ENCODE measurements around the gene TMEM203. TPM values are rescaled to one million over a fixed set of nuclear protein-coding genes. Genes with fewer than 3 reads are reported as not detected.

TMEM203 gene
- total and polyA plus RNA-seq, 2 of the 13 experiments (the other 11 are each of a cell fraction or from before 2014, with no cell fraction given), result 23.4 to 36.7 TPM

DNA sequence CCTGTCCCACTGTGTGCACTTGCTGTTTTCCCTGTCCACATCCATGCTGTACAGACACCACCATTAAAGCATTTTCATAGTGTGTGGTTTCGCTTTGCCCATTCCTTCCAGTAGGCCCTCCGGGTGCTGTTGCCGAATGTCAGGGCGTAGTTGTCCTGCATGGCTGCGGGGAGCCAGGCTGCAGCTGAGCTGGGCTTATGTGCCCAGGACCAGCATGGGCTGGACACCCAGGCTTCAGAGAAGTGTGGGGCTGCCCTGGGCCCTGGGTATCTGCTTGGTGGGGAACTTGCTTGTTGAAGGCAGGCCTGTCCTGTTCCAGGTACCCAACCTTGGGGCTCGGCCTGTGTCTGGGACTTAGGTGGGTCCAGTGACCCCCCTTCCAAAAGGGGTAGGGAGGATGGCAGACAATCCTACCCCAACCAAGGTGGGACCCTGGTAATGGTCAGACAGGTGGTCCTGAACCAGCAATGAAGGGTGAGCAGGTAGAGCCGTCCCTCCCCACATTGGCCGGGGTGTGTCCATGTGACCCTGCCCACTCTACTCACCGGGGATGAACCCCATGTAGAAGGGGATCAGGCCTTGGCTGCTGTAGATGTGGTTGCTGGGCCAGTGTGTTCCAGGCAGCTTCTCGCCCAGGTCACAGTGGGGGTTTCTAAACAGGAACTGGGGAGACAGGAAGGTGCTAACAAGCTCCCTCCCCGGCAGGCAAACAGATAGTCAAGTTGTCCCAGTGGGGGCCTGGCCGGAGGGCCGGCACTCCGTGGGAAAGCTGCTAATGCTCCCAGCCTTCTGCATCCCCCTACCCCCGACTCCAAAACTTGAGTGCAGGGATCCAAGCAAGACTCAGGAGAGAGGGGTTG lies 38.4 kb upstream of the TMEM203 start (continued):
- TF ChIP-seq, protein P1, sequence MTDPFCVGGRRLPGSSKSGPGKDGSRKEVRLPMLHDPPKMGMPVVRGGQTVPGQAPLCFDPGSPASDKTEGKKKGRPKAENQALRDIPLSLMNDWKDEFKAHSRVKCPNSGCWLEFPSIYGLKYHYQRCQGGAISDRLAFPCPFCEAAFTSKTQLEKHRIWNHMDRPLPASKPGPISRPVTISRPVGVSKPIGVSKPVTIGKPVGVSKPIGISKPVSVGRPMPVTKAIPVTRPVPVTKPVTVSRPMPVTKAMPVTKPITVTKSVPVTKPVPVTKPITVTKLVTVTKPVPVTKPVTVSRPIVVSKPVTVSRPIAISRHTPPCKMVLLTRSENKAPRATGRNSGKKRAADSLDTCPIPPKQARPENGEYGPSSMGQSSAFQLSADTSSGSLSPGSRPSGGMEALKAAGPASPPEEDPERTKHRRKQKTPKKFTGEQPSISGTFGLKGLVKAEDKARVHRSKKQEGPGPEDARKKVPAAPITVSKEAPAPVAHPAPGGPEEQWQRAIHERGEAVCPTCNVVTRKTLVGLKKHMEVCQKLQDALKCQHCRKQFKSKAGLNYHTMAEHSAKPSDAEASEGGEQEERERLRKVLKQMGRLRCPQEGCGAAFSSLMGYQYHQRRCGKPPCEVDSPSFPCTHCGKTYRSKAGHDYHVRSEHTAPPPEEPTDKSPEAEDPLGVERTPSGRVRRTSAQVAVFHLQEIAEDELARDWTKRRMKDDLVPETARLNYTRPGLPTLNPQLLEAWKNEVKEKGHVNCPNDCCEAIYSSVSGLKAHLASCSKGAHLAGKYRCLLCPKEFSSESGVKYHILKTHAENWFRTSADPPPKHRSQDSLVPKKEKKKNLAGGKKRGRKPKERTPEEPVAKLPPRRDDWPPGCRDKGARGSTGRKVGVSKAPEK (CRISPR knock-in tag; IDR thresholded peaks at IDR 0.05; ENCODE audit: borderline replicate concordance), result 0 out of 2 replicates have a peak, but pooled peaks have one; percentile 6
- TF ChIP-seq, protein P2, sequence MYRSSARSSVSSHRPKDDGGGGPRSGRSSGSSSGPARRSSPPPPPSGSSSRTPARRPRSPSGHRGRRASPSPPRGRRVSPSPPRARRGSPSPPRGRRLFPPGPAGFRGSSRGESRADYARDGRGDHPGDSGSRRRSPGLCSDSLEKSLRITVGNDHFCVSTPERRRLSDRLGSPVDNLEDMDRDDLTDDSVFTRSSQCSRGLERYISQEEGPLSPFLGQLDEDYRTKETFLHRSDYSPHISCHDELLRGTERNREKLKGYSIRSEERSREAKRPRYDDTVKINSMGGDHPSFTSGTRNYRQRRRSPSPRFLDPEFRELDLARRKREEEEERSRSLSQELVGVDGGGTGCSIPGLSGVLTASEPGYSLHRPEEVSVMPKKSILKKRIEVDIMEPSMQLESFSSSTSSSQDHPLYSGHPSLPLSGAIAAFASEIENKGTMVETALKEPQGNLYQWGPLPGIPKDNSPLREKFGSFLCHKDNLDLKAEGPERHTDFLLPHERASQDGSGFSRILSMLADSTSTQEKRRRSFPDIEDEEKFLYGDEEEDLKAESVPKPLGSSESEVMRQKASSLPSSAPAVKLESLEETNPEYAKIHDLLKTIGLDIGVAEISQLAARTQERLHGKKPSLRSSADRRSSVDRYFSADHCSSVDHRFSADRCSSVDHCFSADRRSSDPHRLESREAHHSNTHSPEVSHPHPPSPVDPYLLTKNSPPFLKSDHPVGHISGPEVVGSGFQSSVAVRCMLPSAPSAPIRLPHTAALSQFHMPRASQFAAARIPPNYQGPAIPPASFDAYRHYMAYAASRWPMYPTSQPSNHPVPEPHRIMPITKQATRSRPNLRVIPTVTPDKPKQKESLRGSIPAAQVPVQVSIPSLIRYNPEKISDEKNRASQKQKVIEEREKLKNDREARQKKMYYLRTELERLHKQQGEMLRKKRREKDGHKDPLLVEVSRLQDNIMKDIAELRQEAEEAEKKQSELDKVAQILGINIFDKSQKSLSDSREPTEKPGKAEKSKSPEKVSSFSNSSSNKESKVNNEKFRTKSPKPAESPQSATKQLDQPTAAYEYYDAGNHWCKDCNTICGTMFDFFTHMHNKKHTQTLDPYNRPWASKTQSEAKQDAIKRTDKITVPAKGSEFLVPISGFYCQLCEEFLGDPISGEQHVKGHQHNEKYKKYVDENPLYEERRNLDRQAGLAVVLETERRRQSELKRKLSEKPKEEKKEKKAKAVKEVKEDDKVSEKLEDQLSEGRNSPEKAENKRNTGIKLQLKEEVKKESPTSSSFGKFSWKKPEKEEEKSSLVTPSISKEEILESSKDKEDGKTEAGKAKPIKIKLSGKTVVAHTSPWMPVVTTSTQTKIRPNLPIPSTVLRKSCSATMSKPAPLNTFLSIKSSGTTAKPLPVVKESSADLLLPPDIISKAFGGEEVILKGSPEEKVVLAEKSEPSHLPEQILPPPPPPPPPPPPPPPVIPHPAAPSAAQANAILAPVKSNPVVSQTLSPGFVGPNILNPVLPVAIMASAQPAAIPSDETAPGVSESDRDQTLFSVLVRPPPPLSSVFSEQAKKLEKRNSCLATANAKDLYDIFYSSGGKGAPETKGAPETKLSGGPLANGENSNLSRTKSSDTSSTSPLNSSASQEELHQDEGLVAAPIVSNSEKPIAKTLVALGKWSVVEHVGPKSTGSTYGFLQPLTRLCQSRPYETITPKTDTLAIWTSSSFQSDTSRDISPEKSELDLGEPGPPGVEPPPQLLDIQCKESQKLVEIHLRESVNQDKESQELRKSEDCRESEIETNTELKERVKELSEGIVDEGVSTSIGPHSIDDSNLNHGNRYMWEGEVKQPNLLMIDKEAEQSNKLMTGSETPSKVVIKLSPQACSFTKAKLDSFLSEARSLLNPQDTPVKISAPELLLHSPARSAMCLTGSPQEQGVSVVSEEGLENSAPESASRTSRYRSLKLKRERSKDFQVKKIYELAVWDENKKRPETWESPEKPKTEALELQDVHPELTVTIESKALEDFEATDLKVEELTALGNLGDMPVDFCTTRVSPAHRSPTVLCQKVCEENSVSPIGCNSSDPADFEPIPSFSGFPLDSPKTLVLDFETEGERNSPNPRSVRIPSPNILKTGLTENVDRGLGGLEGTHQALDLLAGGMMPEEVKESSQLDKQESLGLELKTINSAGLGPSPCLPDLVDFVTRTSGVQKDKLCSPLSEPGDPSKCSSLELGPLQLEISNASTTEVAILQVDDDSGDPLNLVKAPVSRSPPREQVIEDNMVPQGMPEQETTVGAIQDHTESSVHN (CRISPR knock-in tag; IDR thresholded peaks at IDR 0.05), result peak; percentile 83
- TF ChIP-seq ZNF792 (CRISPR knock-in tag; IDR thresholded peaks at IDR 0.05), result no peak
